PC-3 (cell line): ENCODE results near the gene THRA.

ENCODE experiments used
- CTCF ChIP-seq: fragments of 300-600 bp; sonication (generic); conservative IDR thresholded peaks from 2 replicates; pipeline ENCODE4 v1.5.1; 2017; ENCODE audit warnings: antibody characterized with exemption, low read depth, mild to moderate bottlenecking, low read length
- EZH2 ChIP-seq: fragments of 300-600 bp; sonication (generic); IDR thresholded peaks from one replicate; pipeline ENCODE4 v1.6.1; 2017; ENCODE audit warnings: antibody characterized with exemption, mild to moderate bottlenecking, low read length; ENCODE audit not compliant: unreplicated experiment
- EZH2phosphoT487 ChIP-seq: fragments of 300-600 bp; sonication (generic); IDR thresholded peaks from 2 replicates; pipeline ENCODE4 v1.6.1; 2018; ENCODE audit warnings: mild to moderate bottlenecking, antibody characterized with exemption, low read length, borderline replicate concordance

DNA sequence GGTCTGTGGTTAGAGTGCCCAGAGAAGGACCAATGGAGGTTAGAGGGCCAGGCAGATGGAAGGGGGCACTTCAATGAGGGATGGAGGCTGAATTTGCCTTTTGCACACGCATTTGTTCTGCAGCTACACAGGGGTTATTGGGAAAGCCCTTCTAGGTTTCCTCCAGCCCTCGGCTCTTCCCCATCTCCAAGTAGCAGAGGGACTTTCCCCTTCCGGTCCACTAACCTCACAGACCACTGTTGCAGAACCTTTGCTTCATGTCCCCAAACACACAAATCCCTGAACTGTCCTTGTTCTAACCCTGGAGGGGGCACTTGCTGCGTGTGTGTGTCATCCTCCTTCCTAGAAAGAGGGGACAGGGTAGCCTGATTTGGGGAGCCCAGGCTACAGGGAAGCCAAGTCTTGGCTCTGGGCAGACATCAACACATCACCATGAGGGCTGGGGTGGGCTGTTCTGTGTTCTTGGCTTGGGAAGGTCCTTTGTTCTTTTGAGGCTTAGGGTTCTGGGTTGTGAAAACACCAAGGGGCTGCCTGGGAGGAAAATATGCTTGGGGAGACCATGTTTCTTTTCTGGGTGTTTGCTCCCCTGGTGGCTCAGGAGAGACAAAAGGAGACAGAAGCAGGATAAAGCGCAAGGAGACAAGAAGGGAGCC, 44.9 kb downstream of the THRA start:
- no peak for TF ChIP-seq CTCF
- no peak for TF ChIP-seq EZH2
- no peak for TF ChIP-seq EZH2phosphoT487
